ENCODE data around the gene MAGEB5.

The MAGEB5 gene

GRCh38 chrX:26254436-26254835 is 38.5 kb downstream of the MAGEB5 start:
- H3K4me3 ChIP-seq (ENCODE audit: low read length), result no peak overlapping the region
- no peak overlapping the region for H3K27ac ChIP-seq (ENCODE audit: low read depth, low read length)
- no peak overlapping the region for H3K4me2 ChIP-seq (ENCODE audit: low read length)
- TF ChIP-seq EZH2phosphoT487 (IDR thresholded peaks at IDR 0.05; ENCODE audit: borderline replicate concordance, low read length), result no peak
- TF ChIP-seq CTCF (IDR thresholded peaks at IDR 0.05; ENCODE audit: low read depth, low read length, poor library complexity, severe bottlenecking), result no peak
- no peaks in the 10 kb centered on the region for H3F3A ChIP-seq (ENCODE audit: control insufficient read depth, insufficient read depth)
- no peaks in the 10 kb centered on the region for H3K36me3 ChIP-seq (ENCODE audit: control insufficient read depth, low read length)
- H3K27me3 ChIP-seq (ENCODE audit: control insufficient read depth, low read length), result no peaks in the 10 kb centered on the region
- H3K9me2 ChIP-seq (replicated peaks; ENCODE audit: control insufficient read depth, low read length), result no peaks in the 10 kb centered on the region
- H3K4me1 ChIP-seq (ENCODE audit: control insufficient read depth, low read length), result no peaks in the 10 kb centered on the region
- H3K9me3 ChIP-seq (ENCODE audit: control insufficient read depth, insufficient read depth, low read length), result no peaks in the 10 kb centered on the region
- H3K79me2 ChIP-seq (ENCODE audit: control insufficient read depth, low read length), result no peaks in the 10 kb centered on the region
- H4K20me1 ChIP-seq (ENCODE audit: control insufficient read depth, insufficient read depth, low read depth, low read length), result no peaks in the 10 kb centered on the region

- Histone ChIP-seq H3K9me3 (ENCODE audit: control insufficient read depth, insufficient read depth, low read length) (no peaks in the 10 kb centered on the region), H3K36me3 (ENCODE audit: control insufficient read depth, low read length) (no peaks in the 10 kb centered on the region), H3F3A (ENCODE audit: control insufficient read depth, insufficient read depth) (no peaks in the 10 kb centered on the region), H3K4me2 (ENCODE audit: low read length) (no peak overlapping the region), H3K27ac (ENCODE audit: low read depth, low read length) (no peak overlapping the region), H3K4me3 (ENCODE audit: low read length) (no peak overlapping the region), H3K27me3 (ENCODE audit: control insufficient read depth, low read length) (no peaks in the 10 kb centered on the region), H4K20me1 (ENCODE audit: control insufficient read depth, insufficient read depth, low read depth, low read length) (no peaks in the 10 kb centered on the region), H3K9me2 (replicated peaks; ENCODE audit: control insufficient read depth, low read length) (no peaks in the 10 kb centered on the region), H3K4me1 (ENCODE audit: control insufficient read depth, low read length) (no peaks in the 10 kb centered on the region), H3K79me2 (ENCODE audit: control insufficient read depth, low read length) (no peaks in the 10 kb centered on the region)
- TF ChIP-seq EZH2phosphoT487 (IDR thresholded peaks at IDR 0.05; ENCODE audit: borderline replicate concordance, low read length), result no peak
These were observed 46.2 kb downstream of the MAGEB5 start for GRCh38 chrX:26262121-26262523.

Data from DOHH2 (cell line).